Activated naive CD4-positive, alpha-beta T cell treated with anti-CD3 and anti-CD28 coated beads, Interleukin-2, amount 50 U/mL, for 24 hours (primary cell): ENCODE measurements around the gene CTNNBL1.

Experiments
- H3K27ac Mint-ChIP-seq: one replicate; pipeline ENCODE4 v1.8.0; 2021; ENCODE audit warnings: mild to moderate bottlenecking, mixed read lengths
- H3K27me3 Mint-ChIP-seq: one replicate; pipeline ENCODE4 v1.8.0; 2021; ENCODE audit warnings: mixed read lengths
- H3K36me3 Mint-ChIP-seq: one replicate; pipeline ENCODE4 v1.8.0; 2021; ENCODE audit warnings: mixed read lengths
- H3K4me1 Mint-ChIP-seq: one replicate; pipeline ENCODE4 v1.8.0; 2021; ENCODE audit warnings: mixed read lengths
- H3K4me3 Mint-ChIP-seq: one replicate; pipeline ENCODE4 v1.8.0; 2021; ENCODE audit warnings: mild to moderate bottlenecking, mixed read lengths
- H3K9me3 Mint-ChIP-seq: one replicate; pipeline ENCODE4 v1.8.0; 2021; ENCODE audit warnings: mixed read lengths

Gene CTNNBL1

GRCh38 chr20:37798312-37798711, 104.5 kb downstream of the CTNNBL1 start:
- H3K36me3 Mint-ChIP-seq, result peaks cover 28% of the 10 kb centered on the region
- no peaks in the 10 kb centered on the region for H3K9me3 Mint-ChIP-seq
- H3K27ac Mint-ChIP-seq, result no peak overlapping the region
- H3K4me3 Mint-ChIP-seq, result no peak overlapping the region
- no peaks in the 10 kb centered on the region for H3K27me3 Mint-ChIP-seq
- no peaks in the 10 kb centered on the region for H3K4me1 Mint-ChIP-seq

- Mint-ChIP-seq H3K9me3 (no peaks in the 10 kb centered on the region), H3K4me3 (no peak overlapping the region), H3K27ac (no peak overlapping the region), H3K36me3 (peaks cover 27% of the 10 kb centered on the region), H3K27me3 (no peaks in the 10 kb centered on the region), H3K4me1 (no peaks in the 10 kb centered on the region)
These were observed 106.8 kb downstream of the CTNNBL1 start for GRCh38 chr20:37800618-37801017.

GRCh38 chr20:37801921-37802320, 108.1 kb downstream of the CTNNBL1 start:
- H3K4me1 Mint-ChIP-seq, result no peaks in the 10 kb centered on the region

GRCh38 chr20:37803438-37804307, 109.8 kb downstream of the CTNNBL1 start:
- Mint-ChIP-seq H3K27me3 (no peaks in the 10 kb centered on the region), H3K9me3 (no peaks in the 10 kb centered on the region), H3K27ac (no peak overlapping the region), H3K36me3 (peaks cover 22% of the 10 kb centered on the region), H3K4me1 (no peaks in the 10 kb centered on the region), H3K4me3 (no peak overlapping the region)

More at GRCh38 chr20:37801921-37802320, 108.1 kb downstream of the CTNNBL1 start:
- Mint-ChIP-seq H3K27ac (no peak overlapping the region), H3K9me3 (no peaks in the 10 kb centered on the region), H3K36me3 (peaks cover 25% of the 10 kb centered on the region), H3K4me3 (no peak overlapping the region), H3K27me3 (no peaks in the 10 kb centered on the region)

GRCh38 chr20:37804584-37805566, 111.0 kb downstream of the CTNNBL1 start:
- Mint-ChIP-seq H3K36me3 (peaks cover 27% of the 10 kb centered on the region), H3K4me3 (no peak overlapping the region), H3K9me3 (no peaks in the 10 kb centered on the region), H3K27ac (no peak overlapping the region), H3K4me1 (no peaks in the 10 kb centered on the region), H3K27me3 (no peaks in the 10 kb centered on the region)

- Mint-ChIP-seq H3K36me3 (peaks cover 29% of the 10 kb centered on the region), H3K27me3 (no peaks in the 10 kb centered on the region), H3K9me3 (no peaks in the 10 kb centered on the region), H3K4me3 (no peak overlapping the region), H3K4me1 (peaks cover 3% of the 10 kb centered on the region), H3K27ac (no peak overlapping the region)
These were observed 113.8 kb downstream of the CTNNBL1 start for GRCh38 chr20:37807471-37808232.

- H3K36me3 Mint-ChIP-seq, result peaks cover 27% of the 10 kb centered on the region
- H3K4me3 Mint-ChIP-seq, result no peak overlapping the region
- no peak overlapping the region for H3K27ac Mint-ChIP-seq
- H3K9me3 Mint-ChIP-seq, result no peaks in the 10 kb centered on the region
- peaks cover 3% of the 10 kb centered on the region for H3K4me1 Mint-ChIP-seq
- H3K27me3 Mint-ChIP-seq, result no peaks in the 10 kb centered on the region
These were observed 114.6 kb downstream of the CTNNBL1 start for GRCh38 chr20:37808233-37809070.

GRCh38 chr20:37810027-37810426, 116.2 kb downstream of the CTNNBL1 start:
- H3K36me3 Mint-ChIP-seq, result peaks cover 24% of the 10 kb centered on the region
- peaks cover 3% of the 10 kb centered on the region for H3K4me1 Mint-ChIP-seq
- H3K27ac Mint-ChIP-seq, result no peak overlapping the region

GRCh38 chr20:37816003-37816402, 122.2 kb downstream of the CTNNBL1 start:
- Mint-ChIP-seq H3K4me1 (peaks cover 8% of the 10 kb centered on the region), H3K4me3 (no peak overlapping the region), H3K27ac (no peak overlapping the region), H3K36me3 (peaks cover 15% of the 10 kb centered on the region), H3K27me3 (no peaks in the 10 kb centered on the region), H3K9me3 (no peaks in the 10 kb centered on the region)

More at GRCh38 chr20:37810027-37810426, 116.2 kb downstream of the CTNNBL1 start:
- H3K4me3 Mint-ChIP-seq, result no peak overlapping the region
- no peaks in the 10 kb centered on the region for H3K27me3 Mint-ChIP-seq
- no peaks in the 10 kb centered on the region for H3K9me3 Mint-ChIP-seq

GRCh38 chr20:37816726-37817125, 122.9 kb downstream of the CTNNBL1 start:
- Mint-ChIP-seq H3K27ac (no peak overlapping the region), H3K9me3 (no peaks in the 10 kb centered on the region), H3K27me3 (no peaks in the 10 kb centered on the region), H3K4me1 (peaks cover 8% of the 10 kb centered on the region), H3K4me3 (no peak overlapping the region), H3K36me3 (peaks cover 16% of the 10 kb centered on the region)

GRCh38 chr20:37821696-37822095, 127.9 kb downstream of the CTNNBL1 start:
- Mint-ChIP-seq H3K4me3 (no peak overlapping the region), H3K27ac (no peak overlapping the region), H3K4me1 (no peaks in the 10 kb centered on the region), H3K36me3 (peaks cover 17% of the 10 kb centered on the region), H3K27me3 (no peaks in the 10 kb centered on the region), H3K9me3 (no peaks in the 10 kb centered on the region)

- H3K27ac Mint-ChIP-seq, result no peak overlapping the region
- H3K4me1 Mint-ChIP-seq, result no peaks in the 10 kb centered on the region
- no peaks in the 10 kb centered on the region for H3K9me3 Mint-ChIP-seq
- peaks cover 17% of the 10 kb centered on the region for H3K36me3 Mint-ChIP-seq
- H3K27me3 Mint-ChIP-seq, result no peaks in the 10 kb centered on the region
- H3K4me3 Mint-ChIP-seq, result no peak overlapping the region
These were observed 128.3 kb downstream of the CTNNBL1 start for GRCh38 chr20:37822141-37822601.

GRCh38 chr20:37823296-37823980, 129.6 kb downstream of the CTNNBL1 start:
- no peaks in the 10 kb centered on the region for H3K4me1 Mint-ChIP-seq

GRCh38 chr20:37827605-37828004, 133.8 kb downstream of the CTNNBL1 start:
- Mint-ChIP-seq H3K27ac (no peak overlapping the region), H3K4me3 (no peak overlapping the region), H3K36me3 (peaks cover 16% of the 10 kb centered on the region), H3K4me1 (no peaks in the 10 kb centered on the region), H3K9me3 (no peaks in the 10 kb centered on the region), H3K27me3 (no peaks in the 10 kb centered on the region)

More at GRCh38 chr20:37823296-37823980, 129.6 kb downstream of the CTNNBL1 start:
- Mint-ChIP-seq H3K9me3 (no peaks in the 10 kb centered on the region), H3K27ac (no peak overlapping the region), H3K27me3 (no peaks in the 10 kb centered on the region), H3K36me3 (peaks cover 18% of the 10 kb centered on the region), H3K4me3 (no peak overlapping the region)
